Parathyroid adenoma (tissue), 2 donors: ENCODE data around the gene WNK2.

Experiments
- H2AFZ ChIP-seq: fragments of 300-600 bp; sonication (generic); one replicate; pipeline ENCODE4 v1.7.0; 2017; ENCODE audit warnings: antibody characterized with exemption, mild to moderate bottlenecking
- H3K27ac ChIP-seq: fragments of 300-600 bp; sonication (generic); one replicate; pipeline ENCODE4 v1.7.0; 2017
- H3K27me3 ChIP-seq: fragments of 300-600 bp; sonication (generic); one replicate; pipeline ENCODE4 v1.7.0; 2017; ENCODE audit warnings: low read length; ENCODE audit not compliant: control insufficient read depth, insufficient read depth
- H3K36me3 ChIP-seq: fragments of 300-600 bp; sonication (generic); one replicate; pipeline ENCODE4 v1.7.0; 2017; ENCODE audit warnings: low read length; ENCODE audit not compliant: control insufficient read depth, insufficient read depth
- H3K4me1 ChIP-seq: fragments of 300-600 bp; sonication (generic); one replicate; pipeline ENCODE4 v1.7.0; 2017; ENCODE audit warnings: control low read depth
- H3K4me2 ChIP-seq: fragments of 300-600 bp; sonication (generic); one replicate; pipeline ENCODE4 v1.7.0; 2017; ENCODE audit warnings: low read length
- H3K4me3 ChIP-seq: fragments of 300-600 bp; sonication (generic); one replicate; pipeline ENCODE4 v1.7.0; 2017; ENCODE audit warnings: low read depth, low read length
- H3K79me2 ChIP-seq: fragments of 300-600 bp; sonication (generic); one replicate; pipeline ENCODE4 v1.7.0; 2017; ENCODE audit warnings: control low read depth
- H3K9ac ChIP-seq: fragments of 300-600 bp; sonication (generic); one replicate; pipeline ENCODE4 v1.7.0; 2017; ENCODE audit warnings: mild to moderate bottlenecking
- H3K9me3 ChIP-seq: fragments of 300-600 bp; sonication (generic); one replicate; pipeline ENCODE4 v1.7.0; 2017; ENCODE audit warnings: low read length; ENCODE audit not compliant: control insufficient read depth
- TF ChIP-seq, protein P1 (sequence below): fragments of 300-600 bp; sonication (generic); IDR thresholded peaks from one replicate; pipeline ENCODE4 v1.7.0; 2017; ENCODE audit warnings: antibody characterized with exemption, mild to moderate bottlenecking
- donor health status: primary hyperparathyroidism.

The WNK2 gene

GRCh38 chr9:93299418-93300174, 115.7 kb downstream of the WNK2 start:
- Histone ChIP-seq H3K9me3 (no peaks in the 10 kb centered on the region), H3K27me3 (no peaks in the 10 kb centered on the region), H2AFZ (no peak overlapping the region), H3K27ac (no peak overlapping the region), H3K36me3 (no peaks in the 10 kb centered on the region), H3K4me2 (no peak overlapping the region), H3K9ac (no peak overlapping the region), H3K4me3 (no peak overlapping the region), H3K79me2 (no peaks in the 10 kb centered on the region), H3K4me1 (no peaks in the 10 kb centered on the region)
- TF ChIP-seq, protein P1, sequence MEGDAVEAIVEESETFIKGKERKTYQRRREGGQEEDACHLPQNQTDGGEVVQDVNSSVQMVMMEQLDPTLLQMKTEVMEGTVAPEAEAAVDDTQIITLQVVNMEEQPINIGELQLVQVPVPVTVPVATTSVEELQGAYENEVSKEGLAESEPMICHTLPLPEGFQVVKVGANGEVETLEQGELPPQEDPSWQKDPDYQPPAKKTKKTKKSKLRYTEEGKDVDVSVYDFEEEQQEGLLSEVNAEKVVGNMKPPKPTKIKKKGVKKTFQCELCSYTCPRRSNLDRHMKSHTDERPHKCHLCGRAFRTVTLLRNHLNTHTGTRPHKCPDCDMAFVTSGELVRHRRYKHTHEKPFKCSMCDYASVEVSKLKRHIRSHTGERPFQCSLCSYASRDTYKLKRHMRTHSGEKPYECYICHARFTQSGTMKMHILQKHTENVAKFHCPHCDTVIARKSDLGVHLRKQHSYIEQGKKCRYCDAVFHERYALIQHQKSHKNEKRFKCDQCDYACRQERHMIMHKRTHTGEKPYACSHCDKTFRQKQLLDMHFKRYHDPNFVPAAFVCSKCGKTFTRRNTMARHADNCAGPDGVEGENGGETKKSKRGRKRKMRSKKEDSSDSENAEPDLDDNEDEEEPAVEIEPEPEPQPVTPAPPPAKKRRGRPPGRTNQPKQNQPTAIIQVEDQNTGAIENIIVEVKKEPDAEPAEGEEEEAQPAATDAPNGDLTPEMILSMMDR = no peak

GRCh38 chr9:93300175-93300572, 116.2 kb downstream of the WNK2 start:
- no peaks in the 10 kb centered on the region for H3K36me3 ChIP-seq
- no peak overlapping the region for H3K4me3 ChIP-seq
- H3K9ac ChIP-seq = no peak overlapping the region
- TF ChIP-seq, protein P1 = no peak
- H3K9me3 ChIP-seq = no peaks in the 10 kb centered on the region
- H3K4me1 ChIP-seq = no peaks in the 10 kb centered on the region
- no peak overlapping the region for H3K4me2 ChIP-seq
- H3K27ac ChIP-seq = no peak overlapping the region
- H3K79me2 ChIP-seq = no peaks in the 10 kb centered on the region
- H2AFZ ChIP-seq = no peak overlapping the region
- H3K27me3 ChIP-seq = no peaks in the 10 kb centered on the region

GRCh38 chr9:93300585-93301081, 116.7 kb downstream of the WNK2 start:
- Histone ChIP-seq H3K4me2 (no peak overlapping the region), H3K4me3 (no peak overlapping the region), H2AFZ (no peak overlapping the region), H3K9ac (no peak overlapping the region), H3K9me3 (no peaks in the 10 kb centered on the region), H3K27ac (no peak overlapping the region), H3K79me2 (no peaks in the 10 kb centered on the region), H3K4me1 (no peaks in the 10 kb centered on the region), H3K27me3 (no peaks in the 10 kb centered on the region), H3K36me3 (no peaks in the 10 kb centered on the region)
- TF ChIP-seq, protein P1 = no peak

DNA sequence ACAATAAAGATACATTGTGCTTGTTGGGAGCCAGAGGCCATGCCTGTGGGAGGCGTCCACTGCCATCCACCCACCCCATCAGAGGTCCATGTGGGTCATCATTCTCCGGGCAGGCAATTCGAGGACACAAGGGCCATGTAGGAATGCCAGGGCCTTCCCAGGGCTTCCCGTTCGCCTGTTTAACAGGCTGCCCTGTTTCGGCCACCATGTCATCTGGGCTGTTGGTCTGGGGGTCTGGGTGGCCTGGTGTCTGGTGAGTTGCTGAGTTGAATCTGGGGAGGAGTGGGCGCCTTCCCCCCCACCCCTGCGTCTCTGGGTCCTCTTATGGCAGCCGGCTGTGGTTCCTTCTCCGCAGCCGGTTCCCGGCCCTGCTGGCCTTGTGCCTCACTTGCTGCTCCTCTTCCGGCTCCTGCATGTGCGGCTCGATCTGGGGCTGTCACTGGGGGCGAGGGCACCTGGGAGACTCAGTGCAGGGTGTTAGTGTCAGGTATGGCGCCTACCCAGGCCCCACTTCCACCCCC, 117.4 kb downstream of the WNK2 start:
- no peak overlapping the region for H3K27ac ChIP-seq
- no peaks in the 10 kb centered on the region for H3K27me3 ChIP-seq
- no peaks in the 10 kb centered on the region for H3K36me3 ChIP-seq
- no peak overlapping the region for H3K9ac ChIP-seq
- H3K4me1 ChIP-seq = no peaks in the 10 kb centered on the region
- no peak overlapping the region for H3K4me2 ChIP-seq
- H2AFZ ChIP-seq = no peak overlapping the region
- no peaks in the 10 kb centered on the region for H3K79me2 ChIP-seq
- H3K9me3 ChIP-seq = no peaks in the 10 kb centered on the region
- no peak overlapping the region for H3K4me3 ChIP-seq
- TF ChIP-seq, protein P1 = no peak
